ENCODE measurements around the gene ZCCHC24.

The ZCCHC24 gene

GRCh38 chr10:79453392-79453791 lies 8.0 kb upstream of the ZCCHC24 start:
- no peak for TF ChIP-seq CTCF (IDR thresholded peaks at IDR 0.05; ENCODE audit: insufficient read depth, low read length, missing control alignments)
- CTCF ChIA-PET: interaction anchor here (1.1 to 9.1 kb wide), 3 partner anchors 15 to 80 kb away, joined by 3 to 75 read pairs (median 7); no protein-coding TSS in a partner anchor
- no peak for DNase-seq (ENCODE audit: low read depth, low spot score)
- no peak overlapping the region for H3K4me3 ChIP-seq (ENCODE audit: low read depth, low read length)
- POLR2A ChIA-PET: no interaction called here

- no peak for TF ChIP-seq CTCF (IDR thresholded peaks at IDR 0.05; ENCODE audit: insufficient read depth, low read length, missing control alignments)
- no peak overlapping the region for H3K4me3 ChIP-seq (ENCODE audit: low read depth, low read length)
- no peak for DNase-seq (ENCODE audit: low read depth, low spot score)
- ChIA-PET CTCF (interaction anchor here (0.9 to 9.1 kb wide), 2 partner anchors 16 to 104 kb away, joined by 3 to 75 read pairs; no protein-coding TSS in a partner anchor), POLR2A (no interaction called here)
These were observed 6.8 kb upstream of the ZCCHC24 start for GRCh38 chr10:79452174-79452611.

- TF ChIP-seq CTCF (IDR thresholded peaks at IDR 0.05; ENCODE audit: insufficient read depth, low read length, missing control alignments): no peak
- no peak for DNase-seq (ENCODE audit: low read depth, low spot score)
- no peak overlapping the region for H3K4me3 ChIP-seq (ENCODE audit: low read depth, low read length)
- CTCF ChIA-PET: interaction anchor here (9.1 kb wide), 1 partner anchor 17 kb away, joined by 75 read pairs; no protein-coding TSS in a partner anchor
- POLR2A ChIA-PET: no interaction called here
These were observed 5.7 kb upstream of the ZCCHC24 start for GRCh38 chr10:79451046-79451699.

GRCh38 chr10:79449181-79450146 lies 4.0 kb upstream of the ZCCHC24 start:
- no peak for TF ChIP-seq CTCF (IDR thresholded peaks at IDR 0.05; ENCODE audit: insufficient read depth, low read length, missing control alignments)
- no peak overlapping the region for H3K4me3 ChIP-seq (ENCODE audit: low read depth, low read length)
- no peak for DNase-seq (ENCODE audit: low read depth, low spot score)
- ChIA-PET CTCF (interaction anchor here (1.0 to 3.7 kb wide), 3 partner anchors 19 to 75 kb away, joined by 3 to 15 read pairs (median 4); no protein-coding TSS in a partner anchor), POLR2A (no interaction called here)

GRCh38 chr10:79448732-79449049 lies 3.3 kb upstream of the ZCCHC24 start:
- ChIA-PET CTCF (interaction anchor here (1.2 to 3.7 kb wide), 2 partner anchors 20 to 74 kb away, joined by 4 to 15 read pairs; no protein-coding TSS in a partner anchor), POLR2A (no interaction called here)
- no peak overlapping the region for H3K4me3 ChIP-seq (ENCODE audit: low read depth, low read length)
- no peak for DNase-seq (ENCODE audit: low read depth, low spot score)
- TF ChIP-seq CTCF (IDR thresholded peaks at IDR 0.05; ENCODE audit: insufficient read depth, low read length, missing control alignments): no peak
